Measurements from ENCODE around the gene SULT1E1. TPM values are rescaled to one million over a fixed set of nuclear protein-coding genes. Genes with fewer than 3 reads are reported as not detected.

SULT1E1 gene
- total and polyA plus RNA-seq, 2 of the 8 experiments (the other 6 are each of a cell fraction or from before 2014, with no cell fraction given), result not detected

GRCh38 chr4:69907151-69907550 lies 47.2 kb upstream of the SULT1E1 start (continued):
- TF ChIP-seq CHD7 (IDR thresholded peaks at IDR 0.05; ENCODE audit: insufficient replicate concordance, low read length) (no peak), BRCA1 (IDR thresholded peaks at IDR 0.05; ENCODE audit: low read depth, low read length) (no peak), USF2 (IDR thresholded peaks at IDR 0.05; ENCODE audit: low read length) (no peak), EZH2 (IDR thresholded peaks at IDR 0.05; ENCODE audit: low read depth, low read length, severe bottlenecking) (no peak), GABPA (IDR thresholded peaks at IDR 0.05; ENCODE audit: borderline replicate concordance, insufficient read depth, low read length) (no peak), RBBP5 (IDR thresholded peaks at IDR 0.05; ENCODE audit: borderline replicate concordance, low read depth, low read length) (no peak), SUZ12 (IDR thresholded peaks at IDR 0.05; ENCODE audit: low read length) (no peak), RAD21 (IDR thresholded peaks at IDR 0.05 in 1 of 2, conservative IDR thresholded peaks at IDR 0.05 in 1 of 2; ENCODE audit: low read depth in 2 of 2, low read length in 2 of 2) (no peak), NRF1 (IDR thresholded peaks at IDR 0.05; ENCODE audit: low read depth, low read length) (no peak), NANOG (IDR thresholded peaks at IDR 0.05; ENCODE audit: insufficient read depth, low read depth, low read length, poor library complexity, severe bottlenecking) (no peak)
